Right lung (tissue), 5 donors: Measurements from ENCODE around the gene TRAM2. TPM values are rescaled to one million over a fixed set of nuclear protein-coding genes. Genes with fewer than 3 reads are reported as not detected.

Experiments used
- DNase-seq, 2 donors: peaks; one replicate each; pipeline ENCODE4 v3.0.0-alpha.2; 2013
- polyA plus RNA-seq, 5 donors: library from polyadenylated mRNA; unstranded; fragments of 120-200 nt; gene quantifications; one replicate each; pipeline versions ENCODE4 v1.2.1 to v1.2.3, GENCODE V29; 2013; ENCODE audit warnings: inconsistent platforms in 1 of 5, low replicate concordance in 1 of 5; ENCODE audit not compliant: insufficient read length in 5 of 5, insufficient read depth in 1 of 5

The TRAM2 gene
- polyA plus RNA-seq, 5 donors: 22.1 to 28.4 (median 23.9) TPM

GRCh38 chr6:52547647-52548352 lies 29.1 kb downstream of the TRAM2 start:
- no peak for DNase-seq

GRCh38 chr6:52546678-52547077 lies 30.2 kb downstream of the TRAM2 start:
- DNase-seq: no peak

- no peak for DNase-seq
Measured at GRCh38 chr6:52546192-52546591, 30.7 kb downstream of the TRAM2 start.

GRCh38 chr6:52545406-52546119 lies 31.3 kb downstream of the TRAM2 start:
- DNase-seq: no peak

GRCh38 chr6:52544602-52545405 lies 32.1 kb downstream of the TRAM2 start:
- DNase-seq: no peak

GRCh38 chr6:52543729-52544601 lies 32.9 kb downstream of the TRAM2 start:
- no peak for DNase-seq

GRCh38 chr6:52543262-52543661 lies 33.6 kb downstream of the TRAM2 start:
- no peak for DNase-seq

- DNase-seq: no peak
Measured at GRCh38 chr6:52541135-52541534, 35.7 kb downstream of the TRAM2 start.

- DNase-seq: no peak
Measured at GRCh38 chr6:52540286-52540902, 36.5 kb downstream of the TRAM2 start.

- no peak for DNase-seq
Measured at GRCh38 chr6:52539607-52540006, 37.3 kb downstream of the TRAM2 start.

GRCh38 chr6:52538901-52539354 lies 37.9 kb downstream of the TRAM2 start:
- DNase-seq: no peak

GRCh38 chr6:52538252-52538900 lies 38.5 kb downstream of the TRAM2 start:
- DNase-seq: no peak

GRCh38 chr6:52537001-52537753 lies 39.7 kb downstream of the TRAM2 start:
- DNase-seq: no peak

- DNase-seq: no peak
Measured at GRCh38 chr6:52536424-52536916, 40.4 kb downstream of the TRAM2 start.

- no peak for DNase-seq
Measured at GRCh38 chr6:52535711-52536423, 41.0 kb downstream of the TRAM2 start.

GRCh38 chr6:52534966-52535390 lies 41.9 kb downstream of the TRAM2 start:
- DNase-seq: no peak

- DNase-seq: no peak
Measured at GRCh38 chr6:52534363-52534762, 42.5 kb downstream of the TRAM2 start.

GRCh38 chr6:52533491-52533890 lies 43.4 kb downstream of the TRAM2 start:
- DNase-seq: no peak

- no peak for DNase-seq
Measured at GRCh38 chr6:52532457-52532856, 44.4 kb downstream of the TRAM2 start.
